PC-9 (cell line): Measurements from ENCODE around the gene SSR1. TPM values are rescaled to one million over a fixed set of nuclear protein-coding genes. Genes with fewer than 3 reads are reported as not detected.
"Not testable (repeated sequence)": the region's sequence is repeated elsewhere in the genome, so short reads cannot be mapped to it uniquely, and the experiment has no call there.

Experiments used
- BruUV-seq: library from RNA; stranded (reverse); fragments of 400-500 nt; replicated peaks from 2 replicates; lab custom pipeline; 2021; lab: Mats Ljungman, UMichigan
- CTCF ChIA-PET: fragments of 300-600 bp; sonication (Branson Sonifier 250); formaldehyde crosslinking; loops from one replicate; lab custom pipeline; 2022; ENCODE audit warnings: antibody characterized with exemption; lab: Charles Lee
- POLR2A ChIA-PET: fragments of 300-600 bp; sonication (Branson Sonifier 250); formaldehyde crosslinking; loops from one replicate; lab custom pipeline; 2022; ENCODE audit warnings: antibody characterized with exemption; ENCODE audit not compliant: unreplicated experiment; lab: Charles Lee
- DNase-seq, 2 experiments: peaks; one replicate each; pipeline versions ENCODE4 v3.0.0 to v3.0.0-alpha.2; 2015 to 2022; ENCODE audit warnings: mixed read lengths in 1 of 2
- H2AFZ ChIP-seq: fragments of 200-600 bp; sonication (generic); 2 replicates; pipeline ENCODE4 v1.8.1; 2017; ENCODE audit warnings: antibody characterized with exemption
- H3F3A ChIP-seq: fragments of 200-600 bp; sonication (generic); 2 replicates; pipeline ENCODE4 v1.8.1; 2017; ENCODE audit warnings: antibody characterized with exemption, mild to moderate bottlenecking, low read depth; ENCODE audit not compliant: insufficient read depth
- H3K27ac ChIP-seq: fragments of 200-600 bp; sonication (generic); 2 replicates; pipeline ENCODE4 v1.6.1; 2016; ENCODE audit warnings: mixed run types
- H3K27me3 ChIP-seq: fragments of 200-600 bp; sonication (generic); 2 replicates; pipeline ENCODE4 v1.6.1; 2016; ENCODE audit warnings: low read depth, mixed run types; ENCODE audit not compliant: insufficient read depth
- H3K36me3 ChIP-seq: fragments of 200-600 bp; sonication (generic); 2 replicates; pipeline ENCODE4 v1.6.1; 2016; ENCODE audit warnings: low read depth, mixed run types
- H3K4me1 ChIP-seq: fragments of 200-600 bp; sonication (generic); replicated peaks from 2 replicates; pipeline ENCODE4 v1.6.1; 2016; ENCODE audit warnings: mixed run types; ENCODE audit not compliant: insufficient read depth
- H3K4me2 ChIP-seq: fragments of 200-600 bp; sonication (generic); 2 replicates; pipeline ENCODE4 v1.6.1; 2017; ENCODE audit warnings: mixed run types
- H3K4me3 ChIP-seq: fragments of 200-600 bp; sonication (generic); 2 replicates; pipeline ENCODE4 v1.6.1; 2016; ENCODE audit warnings: mixed run types
- H3K79me2 ChIP-seq: fragments of 200-600 bp; sonication (generic); 2 replicates; pipeline ENCODE4 v1.6.1; 2017; ENCODE audit warnings: low read depth, mixed run types
- H3K9me2 ChIP-seq: fragments of 200-600 bp; sonication (generic); 2 replicates; pipeline ENCODE4 v1.8.1; 2017; ENCODE audit warnings: mild to moderate bottlenecking; ENCODE audit not compliant: insufficient read depth
- H3K9me3 ChIP-seq: fragments of 200-600 bp; sonication (generic); 2 replicates; pipeline ENCODE4 v1.8.1; 2016; ENCODE audit warnings: low read depth; ENCODE audit not compliant: insufficient read depth
- H4K20me1 ChIP-seq: fragments of 200-600 bp; sonication (generic); 2 replicates; pipeline ENCODE4 v1.8.1; 2017; ENCODE audit not compliant: insufficient read depth
- CTCF ChIP-seq: fragments of 200-600 bp; sonication (generic); conservative IDR thresholded peaks from 2 replicates; pipeline ENCODE4 v1.6.1; 2017; ENCODE audit warnings: mixed run types, antibody characterized with exemption, mild to moderate bottlenecking, moderate library complexity
- EZH2 ChIP-seq: fragments of 200-600 bp; sonication (generic); IDR thresholded peaks from 2 replicates; pipeline ENCODE4 v1.8.0; 2017; ENCODE audit warnings: antibody characterized with exemption, low read depth
- intact Hi-C: fragments of 100-400 bp; cut with micrococcal nuclease; formaldehyde crosslinking; loops from one replicate; pipeline ENCODE4 v1.10.0; 2022; ENCODE audit not compliant: unreplicated experiment
- total RNA-seq: library from RNA; stranded (reverse); gene quantifications from 2 replicates; pipeline ENCODE4 v1.2.3, GENCODE V29; 2021

Gene SSR1
- total RNA-seq, 1 experiment from 2014 or later: 118 TPM

GRCh38 chr6:7283676-7284075 is 29.3 kb downstream of the SSR1 start:
- no peak overlapping the region for H2AFZ ChIP-seq
- H3K27me3 ChIP-seq: no peaks in the 10 kb centered on the region
- BruUV-seq: no TSS peak
- H3K79me2 ChIP-seq: no peaks in the 10 kb centered on the region
- peaks cover 3% of the 10 kb centered on the region; the same call in 1 of the 2 replicates for H3F3A ChIP-seq
- intact Hi-C loops: no loop called here
- no peak overlapping the region for H3K4me3 ChIP-seq
- no peaks in the 10 kb centered on the region for H3K4me1 ChIP-seq
- ChIA-PET CTCF (interaction anchor here (0.6 kb wide), 2 partner anchors 306 to 328 kb away, joined by 3 read pairs; partner anchors contain the start of gene SNRNP48), POLR2A (no interaction called here)
- no peaks in the 10 kb centered on the region for H3K9me3 ChIP-seq
- H3K27ac ChIP-seq: no peak overlapping the region
- H3K36me3 ChIP-seq: peaks cover 6% of the 10 kb centered on the region
- TF ChIP-seq CTCF (no peak), EZH2 (no peak)
- H3K4me2 ChIP-seq: no peak overlapping the region
- no peak for DNase-seq
- H3K9me2 ChIP-seq: no peaks in the 10 kb centered on the region
- H4K20me1 ChIP-seq: no peaks in the 10 kb centered on the region

- no peak overlapping the region for H3K27ac ChIP-seq
- TF ChIP-seq CTCF: no peak
- TF ChIP-seq EZH2: no peak
These were observed 30.7 kb downstream of the SSR1 start for GRCh38 chr6:7282097-7282906.

GRCh38 chr6:7276199-7276524 is 36.8 kb downstream of the SSR1 start:
- Histone ChIP-seq H3K27me3 (no peaks in the 10 kb centered on the region), H3K27ac (no peak overlapping the region), H3K9me2 (no peaks in the 10 kb centered on the region), H3K9me3 (no peaks in the 10 kb centered on the region), H4K20me1 (no peaks in the 10 kb centered on the region), H2AFZ (no peak overlapping the region), H3F3A (peaks cover 3% of the 10 kb centered on the region; the same call in 1 of the 2 replicates), H3K4me2 (no peak overlapping the region), H3K4me1 (no peaks in the 10 kb centered on the region), H3K36me3 (no peaks in the 10 kb centered on the region), H3K4me3 (no peak overlapping the region), H3K79me2 (no peaks in the 10 kb centered on the region)
- CTCF ChIA-PET: interaction anchor here (1.0 to 2.0 kb wide), 2 partner anchors 290 to 339 kb away, joined by 8 to 12 read pairs; no protein-coding TSS in a partner anchor
- TF ChIP-seq EZH2: no peak
- TF ChIP-seq CTCF: no peak; the same call in 1 of the 2 replicates
- intact Hi-C loops: loop anchor here (1.0 kb wide), 2 partner anchors 113 to 339 kb away; partner anchors contain the start of genes CAGE1 and RIOK1
- no peak for DNase-seq
- POLR2A ChIA-PET: no interaction called here
- BruUV-seq: no TSS peak

More at GRCh38 chr6:7282097-7282906, 30.7 kb downstream of the SSR1 start:
- peaks cover 3% of the 10 kb centered on the region; the same call in 1 of the 2 replicates for H3F3A ChIP-seq
- no TSS peak for BruUV-seq
- H3K4me3 ChIP-seq: no peak overlapping the region
- DNase-seq: no peak
- H3K9me2 ChIP-seq: no peaks in the 10 kb centered on the region
- intact Hi-C loops: no loop called here
- H3K9me3 ChIP-seq: no peaks in the 10 kb centered on the region
- CTCF ChIA-PET: no interaction called here
- no peaks in the 10 kb centered on the region for H3K79me2 ChIP-seq
- H3K36me3 ChIP-seq: no peaks in the 10 kb centered on the region
- no peak overlapping the region for H3K4me2 ChIP-seq
- no peaks in the 10 kb centered on the region for H3K27me3 ChIP-seq
- no peak overlapping the region for H2AFZ ChIP-seq
- H4K20me1 ChIP-seq: no peaks in the 10 kb centered on the region
- no peaks in the 10 kb centered on the region for H3K4me1 ChIP-seq
- POLR2A ChIA-PET: interaction anchor here (0.8 kb wide), 1 partner anchor 1504 kb away, joined by 6 read pairs; no protein-coding TSS in a partner anchor

- H3F3A ChIP-seq, H3K36me3 ChIP-seq, intact Hi-C loops, H3K4me2 ChIP-seq, H3K79me2 ChIP-seq, H3K9me2 ChIP-seq, H3K9me3 ChIP-seq, H2AFZ ChIP-seq, H3K27me3 ChIP-seq, DNase-seq, BruUV-seq, H4K20me1 ChIP-seq, H3K27ac ChIP-seq, H3K4me1 ChIP-seq, H3K4me3 ChIP-seq: not testable (repeated sequence)
- ChIA-PET CTCF (interaction anchor here (1.2 kb wide), 1 partner anchor 597 kb away, joined by 7 read pairs; no protein-coding TSS in a partner anchor), POLR2A (interaction anchor here (0.6 kb wide), 1 partner anchor 1181 kb away, joined by 4 read pairs; no protein-coding TSS in a partner anchor)
These were observed 38.5 kb downstream of the SSR1 start for GRCh38 chr6:7274525-7274924.
